SU-DHL-6 (cell line): ENCODE results near the gene TAT.

Experiments used
- H2AFZ ChIP-seq: fragments of 200-600 bp; sonication (generic); 2 replicates; pipeline ENCODE4 v1.6.1; 2014; ENCODE audit warnings: low read depth, mild to moderate bottlenecking, moderate library complexity, mixed read lengths, antibody characterized with exemption, low read length; ENCODE audit not compliant: severe bottlenecking
- H3F3A ChIP-seq: fragments of 200-600 bp; shearing (Covaris generic); 2 replicates; pipeline ENCODE4 v1.6.0; 2016; ENCODE audit warnings: antibody characterized with exemption, mild to moderate bottlenecking; ENCODE audit not compliant: insufficient read depth
- H3K27ac ChIP-seq: fragments of 200-600 bp; sonication (generic); 2 replicates; pipeline ENCODE4 v1.5.1; 2016; ENCODE audit warnings: low read depth, mild to moderate bottlenecking, low read length, moderate library complexity, mixed read lengths
- H3K27me3 ChIP-seq: fragments of 200-600 bp; sonication (generic), shearing (Covaris generic); 2 replicates; pipeline ENCODE4 v1.6.0; 2014; ENCODE audit warnings: mild to moderate bottlenecking, low read length
- H3K36me3 ChIP-seq: fragments of 200-600 bp; sonication (generic); 2 replicates; pipeline ENCODE4 v1.6.1; 2014; ENCODE audit warnings: mild to moderate bottlenecking, low read length, mixed read lengths
- H3K4me2 ChIP-seq: fragments of 300-600, 200-600 bp; shearing (Covaris generic), sonication (generic); 2 replicates; pipeline ENCODE4 v1.6.0; 2014; ENCODE audit warnings: low read length, low read depth, mild to moderate bottlenecking; ENCODE audit not compliant: poor library complexity, severe bottlenecking
- H3K4me3 ChIP-seq: fragments of 200-600 bp; sonication (generic); 2 replicates; pipeline ENCODE4 v1.5.1; 2014; ENCODE audit warnings: antibody characterized with exemption, low read length, mild to moderate bottlenecking, mixed read lengths; ENCODE audit not compliant: insufficient read depth, poor library complexity, severe bottlenecking
- H3K79me2 ChIP-seq: fragments of 200-600 bp; sonication (generic); 2 replicates; pipeline ENCODE4 v1.6.1; 2014; ENCODE audit warnings: mild to moderate bottlenecking, low read length, moderate library complexity; ENCODE audit not compliant: insufficient read depth
- H3K9ac ChIP-seq: fragments of 200-600 bp; sonication (generic); 2 replicates; pipeline ENCODE4 v1.7.0; 2014; ENCODE audit warnings: mild to moderate bottlenecking, low read length
- H3K9me2 ChIP-seq: fragments of 200-600 bp; sonication (generic); replicated peaks from 2 replicates; pipeline ENCODE4 v1.6.1; 2014; ENCODE audit warnings: low read length; ENCODE audit not compliant: insufficient read depth
- H3K9me3 ChIP-seq: fragments of 200-600 bp; sonication (generic); 2 replicates; pipeline ENCODE4 v1.6.1; 2014; ENCODE audit warnings: low read length, mixed read lengths; ENCODE audit not compliant: insufficient read depth
- H4K20me1 ChIP-seq: fragments of 200-600 bp; sonication (generic); 2 replicates; pipeline ENCODE4 v1.6.1; 2014; ENCODE audit warnings: low read depth, mild to moderate bottlenecking, antibody characterized with exemption, low read length, moderate library complexity, mixed read lengths
- CTCF ChIP-seq: fragments of 200-600 bp; sonication (generic); IDR thresholded peaks from one replicate; pipeline ENCODE4 v1.5.1; 2017; ENCODE audit warnings: antibody characterized with exemption, mild to moderate bottlenecking, low read length, moderate library complexity; ENCODE audit not compliant: insufficient read depth, poor library complexity, severe bottlenecking
- EZH2phosphoT487 ChIP-seq: fragments of 200-600 bp; sonication (generic), shearing (Covaris generic); conservative IDR thresholded peaks from 2 replicates; pipeline ENCODE4 v1.6.1; 2018; ENCODE audit warnings: mild to moderate bottlenecking, antibody characterized with exemption, low read length, moderate library complexity, mixed read lengths

The TAT gene

GRCh38 chr16:71524566-71525553 lies 52.0 kb downstream of the TAT start:
- Histone ChIP-seq H3K9me3 (no peaks in the 10 kb centered on the region), H3K4me2 (no peak overlapping the region), H3K27ac (no peak overlapping the region), H3F3A (no peaks in the 10 kb centered on the region), H3K36me3 (no peaks in the 10 kb centered on the region), H3K79me2 (no peaks in the 10 kb centered on the region), H4K20me1 (no peaks in the 10 kb centered on the region), H3K4me3 (no peak overlapping the region), H3K27me3 (no peaks in the 10 kb centered on the region), H2AFZ (no peak overlapping the region), H3K9ac (no peak overlapping the region), H3K9me2 (no peaks in the 10 kb centered on the region)
- TF ChIP-seq EZH2phosphoT487, result no peak

- TF ChIP-seq EZH2phosphoT487 (no peak), CTCF (no peak)
- no peaks in the 10 kb centered on the region for H3F3A ChIP-seq
- no peak overlapping the region for H3K9ac ChIP-seq
- H3K36me3 ChIP-seq, result no peaks in the 10 kb centered on the region
- no peak overlapping the region for H2AFZ ChIP-seq
- no peaks in the 10 kb centered on the region for H3K9me3 ChIP-seq
- no peaks in the 10 kb centered on the region for H3K79me2 ChIP-seq
- H3K4me2 ChIP-seq, result no peak overlapping the region
- no peak overlapping the region for H3K4me3 ChIP-seq
- H3K9me2 ChIP-seq, result no peaks in the 10 kb centered on the region
- no peak overlapping the region for H3K27ac ChIP-seq
- no peaks in the 10 kb centered on the region for H4K20me1 ChIP-seq
- H3K27me3 ChIP-seq, result no peaks in the 10 kb centered on the region
Observed at GRCh38 chr16:71520550-71520949, 56.3 kb downstream of the TAT start.
